OCI-LY3 (cell line): ENCODE results near the gene ACACB.

Source experiments
- CTCF ChIP-seq: fragments of 200-600, 300-600 bp; sonication (generic); IDR thresholded peaks from 2 replicates; pipeline ENCODE4 v1.5.1; 2014; ENCODE audit warnings: antibody characterized with exemption, low read length, low read depth
- EZH2phosphoT487 ChIP-seq: fragments of 200-600 bp; shearing (Covaris generic); IDR thresholded peaks from 2 replicates; pipeline ENCODE4 v1.6.1; 2018; ENCODE audit warnings: antibody characterized with exemption, mixed run types, low read depth

GRCh38 chr12:109267361-109267760, 151.0 kb downstream of the ACACB start:
- no peak for TF ChIP-seq CTCF
- no peak for TF ChIP-seq EZH2phosphoT487
